ENCODE results near the gene PRSS53. TPM values are rescaled to one million over a fixed set of nuclear protein-coding genes. Genes with fewer than 3 reads are reported as not detected.

Gene PRSS53
- total RNA-seq, 2 experiments from 2014 or later, result 5.5 to 8.6 TPM

DNA sequence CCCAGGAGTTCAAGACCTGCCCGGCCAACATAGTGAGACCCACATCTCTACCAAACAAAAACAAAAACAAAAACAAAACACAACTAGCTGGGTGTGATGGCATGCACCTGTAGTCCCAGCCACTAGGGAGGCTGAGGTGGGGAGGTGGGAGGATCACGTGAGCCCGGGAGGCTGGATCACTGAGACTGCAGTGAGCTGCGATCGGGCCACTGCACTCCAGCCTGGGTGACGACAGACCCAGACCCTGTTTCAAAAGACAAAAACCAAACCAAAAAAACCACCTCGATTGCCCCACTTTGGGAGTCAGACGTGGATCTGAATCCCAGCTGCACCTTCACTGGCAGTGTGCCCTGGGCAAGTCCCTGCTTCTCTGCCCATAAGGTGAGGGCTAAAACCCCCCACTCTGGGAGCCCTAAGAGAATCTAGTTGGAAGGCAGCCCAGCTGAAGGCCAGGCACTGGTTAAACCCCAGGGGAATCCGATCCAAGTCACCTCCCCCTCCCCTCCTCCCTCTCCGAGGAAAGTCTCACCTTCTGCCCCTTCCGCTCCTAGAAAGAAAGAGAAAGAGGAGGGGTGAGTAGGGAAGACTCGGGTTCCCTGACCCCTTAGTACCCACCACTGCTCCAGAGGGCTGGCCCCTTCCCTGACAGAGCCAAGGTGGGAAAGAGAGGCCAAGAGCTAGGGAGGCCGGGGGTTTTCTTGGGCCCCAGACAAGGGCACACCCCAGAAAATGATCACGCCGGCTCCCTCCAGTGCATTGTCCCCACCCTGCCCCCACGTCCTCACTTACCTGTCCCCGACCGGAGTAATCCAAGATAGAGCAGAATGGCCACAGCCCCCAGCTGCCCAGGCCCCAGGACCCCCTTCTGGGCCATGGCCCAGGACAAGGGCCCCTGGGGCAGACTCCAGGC, 46.1 kb upstream of the PRSS53 start:
- CTCF ChIA-PET, result interaction anchor here (1.6 kb wide), 1 partner anchor 22 kb away, joined by 3 read pairs; no protein-coding TSS in a partner anchor
- POLR2A ChIA-PET, result interaction anchor here (0.6 to 1.6 kb wide), 3 partner anchors 10 to 248 kb away, joined by 3 to 5 read pairs (median 4); partner anchors contain the start of gene KAT8
- H3K27me3 Mint-ChIP-seq, result no peaks in the 10 kb centered on the region
- H3K9me3 Mint-ChIP-seq, result no peaks in the 10 kb centered on the region
- intact Hi-C loops (cut with micrococcal nuclease), result no loop called here
- DNase-seq (no peak), ATAC-seq (no peak)
- H3K4me3 Mint-ChIP-seq, result no peak overlapping the region
- no peak overlapping the region for H3K27ac Mint-ChIP-seq
- H3K36me3 Mint-ChIP-seq (ENCODE audit: low read depth), result no peaks in the 10 kb centered on the region
- H3K4me1 Mint-ChIP-seq (ENCODE audit: low read depth), result no peaks in the 10 kb centered on the region
- TF ChIP-seq, protein P1, sequence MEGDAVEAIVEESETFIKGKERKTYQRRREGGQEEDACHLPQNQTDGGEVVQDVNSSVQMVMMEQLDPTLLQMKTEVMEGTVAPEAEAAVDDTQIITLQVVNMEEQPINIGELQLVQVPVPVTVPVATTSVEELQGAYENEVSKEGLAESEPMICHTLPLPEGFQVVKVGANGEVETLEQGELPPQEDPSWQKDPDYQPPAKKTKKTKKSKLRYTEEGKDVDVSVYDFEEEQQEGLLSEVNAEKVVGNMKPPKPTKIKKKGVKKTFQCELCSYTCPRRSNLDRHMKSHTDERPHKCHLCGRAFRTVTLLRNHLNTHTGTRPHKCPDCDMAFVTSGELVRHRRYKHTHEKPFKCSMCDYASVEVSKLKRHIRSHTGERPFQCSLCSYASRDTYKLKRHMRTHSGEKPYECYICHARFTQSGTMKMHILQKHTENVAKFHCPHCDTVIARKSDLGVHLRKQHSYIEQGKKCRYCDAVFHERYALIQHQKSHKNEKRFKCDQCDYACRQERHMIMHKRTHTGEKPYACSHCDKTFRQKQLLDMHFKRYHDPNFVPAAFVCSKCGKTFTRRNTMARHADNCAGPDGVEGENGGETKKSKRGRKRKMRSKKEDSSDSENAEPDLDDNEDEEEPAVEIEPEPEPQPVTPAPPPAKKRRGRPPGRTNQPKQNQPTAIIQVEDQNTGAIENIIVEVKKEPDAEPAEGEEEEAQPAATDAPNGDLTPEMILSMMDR (IDR thresholded peaks at IDR 0.05), result no peak

DNA sequence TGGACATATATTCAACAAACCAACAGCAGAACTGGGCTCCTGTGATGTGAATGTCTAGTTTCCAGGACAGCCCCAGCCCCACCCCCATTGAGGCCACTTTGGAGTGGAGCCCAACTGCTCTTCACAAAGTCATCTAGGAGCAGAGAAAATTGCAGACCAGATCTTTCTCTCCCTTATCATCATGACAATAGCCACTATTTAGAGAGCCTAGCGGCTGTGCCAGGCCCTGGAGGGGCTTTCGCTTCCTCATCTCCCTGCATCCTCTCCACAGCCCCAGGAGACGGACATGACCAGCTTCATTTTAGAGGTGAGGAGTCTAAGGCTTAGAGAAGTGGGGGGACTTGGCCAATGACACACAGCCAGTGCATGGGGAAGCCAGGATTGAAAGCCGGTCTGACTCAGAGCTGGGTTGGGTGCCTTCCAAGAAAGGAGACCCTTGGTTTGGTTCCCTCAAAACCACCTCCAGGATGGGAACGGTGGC, 45.4 kb upstream of the PRSS53 start:
- ChIA-PET POLR2A (interaction anchor here (1.4 to 1.6 kb wide), 2 partner anchors 9 to 17 kb away, joined by 4 to 5 read pairs; partner anchors contain the start of gene KAT8), CTCF (interaction anchor here (1.2 kb wide), 1 partner anchor 9 kb away, joined by 3 read pairs; no protein-coding TSS in a partner anchor)
- intact Hi-C loops (cut with micrococcal nuclease), result no loop called here
- Mint-ChIP-seq H3K27ac (no peak overlapping the region), H3K27me3 (no peaks in the 10 kb centered on the region), H3K9me3 (no peaks in the 10 kb centered on the region), H3K4me3 (no peak overlapping the region), H3K4me1 (ENCODE audit: low read depth) (no peaks in the 10 kb centered on the region), H3K36me3 (ENCODE audit: low read depth) (no peaks in the 10 kb centered on the region)
- ATAC-seq (no peak), DNase-seq (no peak)
- TF ChIP-seq, protein P1 (IDR thresholded peaks at IDR 0.05), result no peak

DNA sequence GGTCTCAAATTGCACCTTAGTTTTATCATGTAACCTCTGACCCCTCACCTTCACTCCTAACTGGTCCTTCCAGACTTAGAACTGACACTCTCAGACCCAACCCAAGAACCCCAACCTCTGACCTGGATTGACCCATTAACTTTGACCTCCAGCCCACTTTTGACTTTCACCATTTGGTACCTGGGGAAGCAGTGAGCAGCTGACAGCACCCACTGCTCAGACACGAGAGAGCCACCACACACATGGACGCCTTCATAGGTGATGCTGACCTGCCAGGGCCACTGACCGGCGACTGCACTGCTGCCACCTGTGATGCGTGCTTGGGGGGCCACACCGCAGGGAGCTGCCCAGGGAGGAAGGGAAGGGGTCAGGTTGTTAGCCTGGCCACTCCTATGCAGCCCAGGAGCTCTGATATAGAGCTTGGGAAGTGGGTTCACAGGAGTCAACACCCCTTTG, 44.3 kb upstream of the PRSS53 start:
- POLR2A ChIA-PET, result interaction anchor here (1.0 to 1.1 kb wide), 2 partner anchors 9 to 47 kb away, joined by 4 to 6 read pairs; partner anchors contain the start of gene FUS
- no peaks in the 10 kb centered on the region for H3K36me3 Mint-ChIP-seq (ENCODE audit: low read depth)
- no peak for DNase-seq
- ATAC-seq, result no peak
- no peaks in the 10 kb centered on the region for H3K9me3 Mint-ChIP-seq
- no peaks in the 10 kb centered on the region for H3K27me3 Mint-ChIP-seq
- no peak overlapping the region for H3K27ac Mint-ChIP-seq
- CTCF ChIA-PET, result interaction anchor here (1.2 kb wide), 1 partner anchor 8 kb away, joined by 3 read pairs; no protein-coding TSS in a partner anchor
- TF ChIP-seq, protein P1 (IDR thresholded peaks at IDR 0.05), result no peak
- H3K4me1 Mint-ChIP-seq (ENCODE audit: low read depth), result peaks cover 2% of the 10 kb centered on the region
- intact Hi-C loops (cut with micrococcal nuclease), result no loop called here
- H3K4me3 Mint-ChIP-seq, result no peak overlapping the region

DNA sequence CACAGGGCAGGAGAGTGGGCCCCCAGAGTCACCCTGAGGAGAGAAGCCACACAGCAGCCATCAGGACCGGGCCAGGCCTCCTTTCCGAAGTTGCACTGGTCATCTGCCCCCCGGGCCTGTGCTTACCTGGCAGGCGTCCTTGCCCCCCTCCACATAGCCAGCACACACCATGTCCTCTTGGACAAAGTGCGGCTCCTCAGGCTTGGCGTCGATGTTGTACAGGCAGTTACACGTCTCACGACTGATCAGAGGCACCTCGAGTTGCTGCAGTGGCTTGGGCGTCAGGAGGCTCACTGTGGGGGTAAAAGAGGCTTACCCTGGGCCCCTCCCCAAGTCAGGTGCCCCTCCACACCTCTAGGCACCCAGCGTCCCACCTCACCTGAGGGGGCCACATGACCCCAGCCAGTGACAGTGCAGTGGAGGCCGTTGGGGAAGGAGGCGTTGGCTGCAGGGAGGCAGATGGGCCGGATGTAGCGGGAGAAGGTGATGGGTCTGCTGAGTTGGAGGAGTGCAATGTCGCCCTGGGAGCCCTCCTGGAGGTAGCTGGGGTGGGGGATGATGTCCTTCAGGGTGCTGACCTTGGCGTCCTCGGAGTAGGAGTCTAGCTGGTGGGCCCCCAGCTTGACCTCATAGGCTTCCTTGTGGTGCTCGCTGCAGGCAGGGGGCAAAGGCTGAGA, 43.7 kb upstream of the PRSS53 start:
- H3K36me3 Mint-ChIP-seq (ENCODE audit: low read depth), result peaks cover 6% of the 10 kb centered on the region
- no peaks in the 10 kb centered on the region for H3K27me3 Mint-ChIP-seq
- peaks cover 2% of the 10 kb centered on the region for H3K4me1 Mint-ChIP-seq (ENCODE audit: low read depth)
- POLR2A ChIA-PET, result interaction anchor here (0.7 to 1.1 kb wide), 3 partner anchors 10 to 47 kb away, joined by 3 to 6 read pairs (median 4); partner anchors contain the start of gene FUS
- ATAC-seq (no peak), DNase-seq (no peak)
- no peak overlapping the region for H3K4me3 Mint-ChIP-seq
- no peak overlapping the region for H3K27ac Mint-ChIP-seq
- TF ChIP-seq, protein P1 (IDR thresholded peaks at IDR 0.05), result no peak
- no peaks in the 10 kb centered on the region for H3K9me3 Mint-ChIP-seq
- CTCF ChIA-PET, result no interaction called here
- intact Hi-C loops (cut with micrococcal nuclease), result no loop called here

Data from activated CD8-positive, alpha-beta T cell treated with anti-CD3 and anti-CD28 coated beads for 36 hours (primary cell).